ENCODE results near the gene NKX2-8.

Gene NKX2-8

GRCh38 chr14:36588788-36589187 is 6.4 kb upstream of the NKX2-8 start:
- Histone ChIP-seq H3K9ac (ENCODE audit: low read length) (no peak overlapping the region), H3K4me2 (ENCODE audit: low read depth, low read length) (no peak overlapping the region), H3K79me2 (ENCODE audit: low read length) (no peaks in the 10 kb centered on the region), H3K36me3 (replicated peaks; ENCODE audit: insufficient read depth, low read length) (no peaks in the 10 kb centered on the region), H3K9me2 (replicated peaks; ENCODE audit: insufficient read depth, low read length) (no peaks in the 10 kb centered on the region), H2AFZ (ENCODE audit: low read length) (no peak overlapping the region), H3K27me3 (replicated peaks; ENCODE audit: insufficient read depth, low read length) (no peaks in the 10 kb centered on the region), H3K9me3 (replicated peaks; ENCODE audit: insufficient read depth, low read length) (no peaks in the 10 kb centered on the region), H3F3A (ENCODE audit: insufficient read depth, low read length) (no peaks in the 10 kb centered on the region), H4K20me1 (ENCODE audit: insufficient read depth, low read length) (no peaks in the 10 kb centered on the region), H3K4me1 (ENCODE audit: low read length) (no peaks in the 10 kb centered on the region), H3K27ac (ENCODE audit: low read length) (no peak overlapping the region), H3K4me3 (ENCODE audit: low read length) (no peak overlapping the region)
- no peak for TF ChIP-seq EZH2phosphoT487 (IDR thresholded peaks at IDR 0.05; ENCODE audit: low read length)
- no peak for TF ChIP-seq CTCF (IDR thresholded peaks at IDR 0.05; ENCODE audit: low read length)
- TF ChIP-seq EZH2 (optimal IDR thresholded peaks at IDR 0.05; ENCODE audit: low read depth, low read length): no peak
- DNase-seq: no peak

GRCh38 chr14:36588119-36588518 is 5.7 kb upstream of the NKX2-8 start:
- Histone ChIP-seq H3K9me3 (replicated peaks; ENCODE audit: insufficient read depth, low read length) (no peaks in the 10 kb centered on the region), H3K4me1 (ENCODE audit: low read length) (no peaks in the 10 kb centered on the region), H2AFZ (ENCODE audit: low read length) (no peak overlapping the region), H3K4me2 (ENCODE audit: low read depth, low read length) (no peak overlapping the region), H3F3A (ENCODE audit: insufficient read depth, low read length) (no peaks in the 10 kb centered on the region), H3K27ac (ENCODE audit: low read length) (no peak overlapping the region), H3K27me3 (replicated peaks; ENCODE audit: insufficient read depth, low read length) (no peaks in the 10 kb centered on the region), H3K9me2 (replicated peaks; ENCODE audit: insufficient read depth, low read length) (no peaks in the 10 kb centered on the region), H3K79me2 (ENCODE audit: low read length) (no peaks in the 10 kb centered on the region), H4K20me1 (ENCODE audit: insufficient read depth, low read length) (no peaks in the 10 kb centered on the region), H3K4me3 (ENCODE audit: low read length) (no peak overlapping the region), H3K36me3 (replicated peaks; ENCODE audit: insufficient read depth, low read length) (no peaks in the 10 kb centered on the region), H3K9ac (ENCODE audit: low read length) (no peak overlapping the region)
- no peak for TF ChIP-seq EZH2 (optimal IDR thresholded peaks at IDR 0.05; ENCODE audit: low read depth, low read length)
- DNase-seq: no peak

- Histone ChIP-seq H3F3A (ENCODE audit: insufficient read depth, low read length) (no peaks in the 10 kb centered on the region), H3K9ac (ENCODE audit: low read length) (no peak overlapping the region), H3K9me3 (replicated peaks; ENCODE audit: insufficient read depth, low read length) (no peaks in the 10 kb centered on the region), H3K4me2 (ENCODE audit: low read depth, low read length) (no peak overlapping the region), H3K4me1 (ENCODE audit: low read length) (no peaks in the 10 kb centered on the region), H3K9me2 (replicated peaks; ENCODE audit: insufficient read depth, low read length) (no peaks in the 10 kb centered on the region), H3K27ac (ENCODE audit: low read length) (no peak overlapping the region), H4K20me1 (ENCODE audit: insufficient read depth, low read length) (no peaks in the 10 kb centered on the region), H2AFZ (ENCODE audit: low read length) (no peak overlapping the region), H3K79me2 (ENCODE audit: low read length) (no peaks in the 10 kb centered on the region), H3K36me3 (replicated peaks; ENCODE audit: insufficient read depth, low read length) (no peaks in the 10 kb centered on the region), H3K27me3 (replicated peaks; ENCODE audit: insufficient read depth, low read length) (no peaks in the 10 kb centered on the region), H3K4me3 (ENCODE audit: low read length) (no peak overlapping the region)
- TF ChIP-seq CTCF (IDR thresholded peaks at IDR 0.05; ENCODE audit: low read length) (no peak), EZH2phosphoT487 (IDR thresholded peaks at IDR 0.05; ENCODE audit: low read length) (no peak), EZH2 (optimal IDR thresholded peaks at IDR 0.05; ENCODE audit: low read depth, low read length) (no peak)
- no peak for DNase-seq
Observed at GRCh38 chr14:36585100-36585499, 2.7 kb upstream of the NKX2-8 start.

- H3K4me2 ChIP-seq (ENCODE audit: low read depth, low read length): no peak overlapping the region
Observed at GRCh38 chr14:36583893-36584811, 1.7 kb upstream of the NKX2-8 start.

More at GRCh38 chr14:36583893-36584811, 1.7 kb upstream of the NKX2-8 start:
- no peak overlapping the region for H2AFZ ChIP-seq (ENCODE audit: low read length)
- no peak overlapping the region for H3K4me3 ChIP-seq (ENCODE audit: low read length)
- H3K27ac ChIP-seq (ENCODE audit: low read length): no peak overlapping the region
- no peaks in the 10 kb centered on the region for H4K20me1 ChIP-seq (ENCODE audit: insufficient read depth, low read length)
- H3K79me2 ChIP-seq (ENCODE audit: low read length): no peaks in the 10 kb centered on the region
- H3K4me1 ChIP-seq (ENCODE audit: low read length): no peaks in the 10 kb centered on the region
- H3F3A ChIP-seq (ENCODE audit: insufficient read depth, low read length): no peaks in the 10 kb centered on the region
- H3K36me3 ChIP-seq (replicated peaks; ENCODE audit: insufficient read depth, low read length): no peaks in the 10 kb centered on the region
- H3K9me2 ChIP-seq (replicated peaks; ENCODE audit: insufficient read depth, low read length): no peaks in the 10 kb centered on the region
- no peaks in the 10 kb centered on the region for H3K27me3 ChIP-seq (replicated peaks; ENCODE audit: insufficient read depth, low read length)
- H3K9me3 ChIP-seq (replicated peaks; ENCODE audit: insufficient read depth, low read length): no peaks in the 10 kb centered on the region
- no peak overlapping the region for H3K9ac ChIP-seq (ENCODE audit: low read length)
- no peak for DNase-seq
- TF ChIP-seq CTCF (IDR thresholded peaks at IDR 0.05; ENCODE audit: low read length): no peak
- no peak for TF ChIP-seq EZH2phosphoT487 (IDR thresholded peaks at IDR 0.05; ENCODE audit: low read length)

Measured in MM.1S (cell line).